Mucosa of gallbladder (tissue), 1 donor: Measurements from ENCODE around the gene AGBL5. TPM values are rescaled to one million over a fixed set of nuclear protein-coding genes. Genes with fewer than 3 reads are reported as not detected.
"Not testable (repeated sequence)": the region's sequence is repeated elsewhere in the genome, so short reads cannot be mapped to it uniquely, and the experiment has no call there.

Source experiments
- DNase-seq: peaks from one replicate; pipeline ENCODE4 v3.0.0-alpha.2; 2020; ENCODE audit warnings: low spot score
- total RNA-seq: library from RNA; stranded (reverse); gene quantifications from one replicate; pipeline ENCODE4 v1.2.1, GENCODE V29; 2021
- donor health status: DM: no; HTN: no; CAD: no.

AGBL5 gene
- total RNA-seq, 1 donor from 2014 or later: 27.9 TPM

- DNase-seq: no peak
Observed at GRCh38 chr2:27051902-27052645, 606 bp downstream of the AGBL5 start.

GRCh38 chr2:27053321-27053720 lies 1.9 kb downstream of the AGBL5 start:
- DNase-seq: no peak

GRCh38 chr2:27053776-27054175 lies 2.3 kb downstream of the AGBL5 start:
- DNase-seq: no peak

- DNase-seq: no peak
Observed at GRCh38 chr2:27054721-27055120, 3.3 kb downstream of the AGBL5 start.

- DNase-seq: no peak
Observed at GRCh38 chr2:27057184-27057583, 5.7 kb downstream of the AGBL5 start.

- no peak for DNase-seq
Observed at GRCh38 chr2:27058210-27058609, 6.7 kb downstream of the AGBL5 start.

GRCh38 chr2:27059141-27059820 lies 7.8 kb downstream of the AGBL5 start:
- no peak for DNase-seq

- no peak for DNase-seq
Observed at GRCh38 chr2:27060323-27060722, 8.9 kb downstream of the AGBL5 start.

- no peak for DNase-seq
Observed at GRCh38 chr2:27065128-27065527, 13.7 kb downstream of the AGBL5 start.

- no peak for DNase-seq
Observed at GRCh38 chr2:27067385-27067784, 15.9 kb downstream of the AGBL5 start.

- DNase-seq: no peak
Observed at GRCh38 chr2:27069436-27069835, 18.0 kb downstream of the AGBL5 start.

GRCh38 chr2:27069961-27070618 lies 18.6 kb downstream of the AGBL5 start:
- no peak for DNase-seq

- DNase-seq: no peak
Observed at GRCh38 chr2:27070653-27071276, 19.3 kb downstream of the AGBL5 start.

GRCh38 chr2:27071277-27071989 lies 20.0 kb downstream of the AGBL5 start, which contains the start of gene OST4:
OST4 (minus strand) TSS chr2:27071654.
- peak; percentile 95 for DNase-seq

GRCh38 chr2:27071990-27072830 lies 20.7 kb downstream of the AGBL5 start:
- peak; percentile 82 for DNase-seq

- no peak for DNase-seq
Observed at GRCh38 chr2:27072920-27073319, 21.5 kb downstream of the AGBL5 start.

GRCh38 chr2:27073782-27074181 lies 22.3 kb downstream of the AGBL5 start:
- DNase-seq: no peak

GRCh38 chr2:27074738-27075565 lies 23.5 kb downstream of the AGBL5 start:
- no peak for DNase-seq

GRCh38 chr2:27075566-27075871 lies 24.1 kb downstream of the AGBL5 start:
- DNase-seq: not testable (repeated sequence)

GRCh38 chr2:27076323-27076722 lies 24.9 kb downstream of the AGBL5 start:
- no peak for DNase-seq
